HFFc6 (cell line): Measurements from ENCODE around the gene KCNAB1. TPM values are rescaled to one million over a fixed set of nuclear protein-coding genes. Genes with fewer than 3 reads are reported as not detected.

Source experiments
- DNase-seq: peaks from one replicate; pipeline ENCODE4 v3.0.0-alpha.2; 2018
- H3K27ac Mint-ChIP-seq: 2 replicates; pipeline ENCODE4 v1.8.0; 2020; ENCODE audit warnings: mild to moderate bottlenecking, mixed read lengths
- H3K27me3 Mint-ChIP-seq: 2 replicates; pipeline ENCODE4 v1.8.0; 2021; ENCODE audit warnings: mild to moderate bottlenecking, moderate library complexity, mixed read lengths; ENCODE audit not compliant: insufficient read depth
- H3K36me3 Mint-ChIP-seq: 2 replicates; pipeline ENCODE4 v1.8.0; 2021; ENCODE audit warnings: low read depth, mixed read lengths
- H3K4me1 Mint-ChIP-seq: 2 replicates; pipeline ENCODE4 v1.8.0; 2020; ENCODE audit warnings: low read depth, mixed read lengths
- H3K4me3 Mint-ChIP-seq: 2 replicates; pipeline ENCODE4 v1.8.0; 2020; ENCODE audit warnings: mild to moderate bottlenecking, moderate library complexity, mixed read lengths
- H3K9me3 Mint-ChIP-seq: 2 replicates; pipeline ENCODE4 v1.8.0; 2020; ENCODE audit warnings: mild to moderate bottlenecking, mixed read lengths
- total RNA-seq, 6 experiments: library from RNA; stranded (reverse); fragmentation: NEBNext Ultra II Directional; extraction: Animal tissue kit (Norgen Biotek cat#: 25700); gene quantifications; 2 replicates in 1 of 6; 3 replicates in 5 of 6; pipeline ENCODE4 v1.2.3, GENCODE V29; 2021
- TF ChIP-seq, protein P1 (sequence below): fragments of 200-600 bp; sonication (generic); IDR thresholded peaks from 2 replicates; pipeline ENCODE4 v1.5.0; 2021; ENCODE audit warnings: antibody characterized with exemption, mild to moderate bottlenecking

Gene KCNAB1
- total RNA-seq, 6 experiments from 2014 or later = not detected

DNA sequence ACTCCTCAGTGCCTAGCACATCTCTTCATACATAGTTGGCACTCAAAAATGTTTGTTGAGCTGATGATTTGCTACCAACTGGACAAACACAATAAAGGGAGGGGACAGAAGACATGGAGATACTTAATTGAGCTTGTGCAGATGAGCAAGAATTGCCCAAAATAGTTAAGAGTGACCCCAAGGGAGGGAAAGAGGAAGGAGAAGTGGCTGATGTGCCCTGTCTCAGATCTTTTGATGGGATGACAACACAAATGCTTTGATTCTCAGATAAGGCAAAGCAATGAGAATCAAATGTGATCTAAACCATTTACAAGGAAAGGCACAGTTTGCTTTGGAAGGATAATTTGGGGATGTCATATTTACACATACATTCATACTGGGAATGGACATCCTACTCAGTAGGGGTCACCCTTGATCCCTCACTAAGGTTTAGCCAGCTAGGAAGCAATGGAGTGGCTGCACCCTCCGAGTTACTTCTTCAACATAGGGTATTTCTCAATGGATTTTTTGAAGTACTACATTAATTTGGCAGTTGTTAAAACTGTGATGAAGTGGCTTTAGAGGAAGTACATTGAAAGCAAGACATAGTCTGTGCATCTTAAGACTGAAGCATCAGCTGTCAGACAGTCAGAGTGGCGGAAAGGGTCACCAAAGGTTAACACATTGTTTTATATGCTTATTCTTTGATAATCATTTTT, 456.4 kb downstream of the KCNAB1 start:
- no peak for DNase-seq
- TF ChIP-seq, protein P1, sequence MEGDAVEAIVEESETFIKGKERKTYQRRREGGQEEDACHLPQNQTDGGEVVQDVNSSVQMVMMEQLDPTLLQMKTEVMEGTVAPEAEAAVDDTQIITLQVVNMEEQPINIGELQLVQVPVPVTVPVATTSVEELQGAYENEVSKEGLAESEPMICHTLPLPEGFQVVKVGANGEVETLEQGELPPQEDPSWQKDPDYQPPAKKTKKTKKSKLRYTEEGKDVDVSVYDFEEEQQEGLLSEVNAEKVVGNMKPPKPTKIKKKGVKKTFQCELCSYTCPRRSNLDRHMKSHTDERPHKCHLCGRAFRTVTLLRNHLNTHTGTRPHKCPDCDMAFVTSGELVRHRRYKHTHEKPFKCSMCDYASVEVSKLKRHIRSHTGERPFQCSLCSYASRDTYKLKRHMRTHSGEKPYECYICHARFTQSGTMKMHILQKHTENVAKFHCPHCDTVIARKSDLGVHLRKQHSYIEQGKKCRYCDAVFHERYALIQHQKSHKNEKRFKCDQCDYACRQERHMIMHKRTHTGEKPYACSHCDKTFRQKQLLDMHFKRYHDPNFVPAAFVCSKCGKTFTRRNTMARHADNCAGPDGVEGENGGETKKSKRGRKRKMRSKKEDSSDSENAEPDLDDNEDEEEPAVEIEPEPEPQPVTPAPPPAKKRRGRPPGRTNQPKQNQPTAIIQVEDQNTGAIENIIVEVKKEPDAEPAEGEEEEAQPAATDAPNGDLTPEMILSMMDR = peak; percentile 11; the same call in 1 of the 2 replicates
- no peak overlapping the region for H3K27ac Mint-ChIP-seq
- H3K4me1 Mint-ChIP-seq = no peaks in the 10 kb centered on the region
- no peaks in the 10 kb centered on the region for H3K9me3 Mint-ChIP-seq
- H3K27me3 Mint-ChIP-seq = peaks cover 3% of the 10 kb centered on the region; the same call in 1 of the 2 replicates
- H3K4me3 Mint-ChIP-seq = no peak overlapping the region
- no peaks in the 10 kb centered on the region for H3K36me3 Mint-ChIP-seq

DNA sequence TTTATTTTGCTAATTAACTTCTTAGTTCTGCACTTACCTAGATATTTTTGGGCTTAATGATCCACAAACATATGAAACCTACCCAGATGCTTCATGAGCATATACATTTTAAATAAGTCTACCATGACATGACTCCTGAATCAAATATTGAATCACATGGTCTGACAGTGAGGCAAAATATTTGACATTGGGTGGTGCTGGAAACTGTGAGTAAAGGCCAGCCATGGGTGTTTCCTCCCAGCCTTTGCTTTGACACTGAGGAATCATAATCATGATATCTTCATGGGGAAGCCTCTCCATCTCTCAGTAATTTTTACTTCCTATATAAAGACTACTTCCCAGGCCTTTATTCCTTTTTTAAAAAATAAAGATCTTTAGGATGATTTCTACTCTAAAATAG, 457.4 kb downstream of the KCNAB1 start:
- Mint-ChIP-seq H3K9me3 (no peaks in the 10 kb centered on the region), H3K27me3 (peaks cover 3% of the 10 kb centered on the region; the same call in 1 of the 2 replicates), H3K4me3 (no peak overlapping the region), H3K27ac (no peak overlapping the region), H3K36me3 (no peaks in the 10 kb centered on the region), H3K4me1 (no peaks in the 10 kb centered on the region)
- DNase-seq = no peak
- TF ChIP-seq, protein P1 = no peak

DNA sequence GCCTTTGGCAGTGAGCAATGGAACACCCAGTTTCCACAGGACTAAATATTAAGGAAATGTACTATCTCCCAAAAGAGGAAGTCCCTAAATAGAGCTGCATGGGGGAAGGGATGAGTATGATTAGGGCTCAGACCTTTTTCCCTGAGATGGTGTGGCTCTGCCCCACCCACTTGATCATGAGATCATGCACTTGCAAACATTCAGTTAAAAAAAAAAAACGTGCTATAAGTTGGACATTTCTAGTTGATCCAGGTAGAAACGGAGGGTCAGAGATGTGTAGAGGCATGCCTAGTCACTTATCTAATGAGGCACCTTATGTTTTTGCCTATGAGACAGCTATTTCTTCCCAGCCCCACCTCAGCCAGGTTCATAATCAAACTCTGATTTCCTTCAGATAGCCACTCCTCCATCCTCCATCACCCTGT, 459.1 kb downstream of the KCNAB1 start:
- H3K4me1 Mint-ChIP-seq = no peaks in the 10 kb centered on the region
- no peaks in the 10 kb centered on the region for H3K36me3 Mint-ChIP-seq
- H3K27ac Mint-ChIP-seq = no peak overlapping the region
- H3K9me3 Mint-ChIP-seq = no peaks in the 10 kb centered on the region
- DNase-seq = no peak
- H3K27me3 Mint-ChIP-seq = peaks cover 3% of the 10 kb centered on the region; the same call in 1 of the 2 replicates
- TF ChIP-seq, protein P1 = no peak
- H3K4me3 Mint-ChIP-seq = no peak overlapping the region

DNA sequence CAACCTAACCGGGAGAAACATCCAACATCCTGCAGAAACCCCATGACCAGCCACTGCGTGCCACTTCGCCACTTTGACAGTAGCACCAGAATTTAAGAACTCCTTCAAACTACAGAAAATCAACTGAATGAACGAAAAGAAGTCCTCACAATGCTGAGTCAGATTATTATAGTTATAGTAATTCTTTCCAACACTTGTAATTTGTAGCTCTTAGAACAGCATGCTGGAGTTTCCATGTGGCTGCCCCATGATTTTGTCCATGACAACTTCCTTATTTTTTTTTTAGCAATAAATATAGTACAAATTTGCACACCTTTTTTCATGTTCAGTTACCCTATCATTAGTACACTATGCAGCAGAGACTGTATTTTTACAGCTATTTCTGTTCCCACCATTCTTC, 460.7 kb downstream of the KCNAB1 start:
- no peaks in the 10 kb centered on the region for H3K27me3 Mint-ChIP-seq
- no peaks in the 10 kb centered on the region for H3K9me3 Mint-ChIP-seq
- no peak overlapping the region for H3K27ac Mint-ChIP-seq
- TF ChIP-seq, protein P1 = no peak
- no peak overlapping the region for H3K4me3 Mint-ChIP-seq
- DNase-seq = no peak
- H3K4me1 Mint-ChIP-seq = no peaks in the 10 kb centered on the region
- no peaks in the 10 kb centered on the region for H3K36me3 Mint-ChIP-seq

DNA sequence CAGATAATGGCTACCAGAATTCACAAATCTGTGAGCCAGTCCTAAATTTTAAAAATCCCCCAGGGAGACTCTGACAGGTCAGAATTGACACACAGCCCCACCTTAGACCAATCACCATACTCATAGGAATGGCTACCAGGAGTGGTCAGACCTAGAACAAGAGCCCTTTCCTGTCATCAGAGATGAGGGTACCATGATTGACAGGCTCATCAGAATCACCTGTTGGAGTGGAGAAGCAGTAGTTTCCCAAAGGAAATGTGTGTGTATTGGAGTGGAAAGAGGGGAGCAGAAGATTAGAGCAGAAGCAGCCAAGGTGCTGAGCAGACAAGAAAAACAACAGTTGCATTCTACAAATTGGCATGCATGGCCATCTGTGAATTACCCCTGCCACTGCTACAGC, 461.6 kb downstream of the KCNAB1 start:
- H3K27ac Mint-ChIP-seq = no peak overlapping the region
- no peaks in the 10 kb centered on the region for H3K4me1 Mint-ChIP-seq
- TF ChIP-seq, protein P1 = no peak
- DNase-seq = no peak
- no peak overlapping the region for H3K4me3 Mint-ChIP-seq
- H3K36me3 Mint-ChIP-seq = no peaks in the 10 kb centered on the region
- H3K27me3 Mint-ChIP-seq = no peaks in the 10 kb centered on the region
- no peaks in the 10 kb centered on the region for H3K9me3 Mint-ChIP-seq
